ENCODE measurements around the gene DHX57.
"Not testable (repeated sequence)": the region's sequence is repeated elsewhere in the genome, so short reads cannot be mapped to it uniquely, and the experiment has no call there.

Gene DHX57

GRCh38 chr2:38795016-38795415 lies 80.7 kb downstream of the DHX57 start:
- not testable (repeated sequence) for DNase-seq

GRCh38 chr2:38794235-38794946 lies 81.3 kb downstream of the DHX57 start:
- no peak for DNase-seq

DNA sequence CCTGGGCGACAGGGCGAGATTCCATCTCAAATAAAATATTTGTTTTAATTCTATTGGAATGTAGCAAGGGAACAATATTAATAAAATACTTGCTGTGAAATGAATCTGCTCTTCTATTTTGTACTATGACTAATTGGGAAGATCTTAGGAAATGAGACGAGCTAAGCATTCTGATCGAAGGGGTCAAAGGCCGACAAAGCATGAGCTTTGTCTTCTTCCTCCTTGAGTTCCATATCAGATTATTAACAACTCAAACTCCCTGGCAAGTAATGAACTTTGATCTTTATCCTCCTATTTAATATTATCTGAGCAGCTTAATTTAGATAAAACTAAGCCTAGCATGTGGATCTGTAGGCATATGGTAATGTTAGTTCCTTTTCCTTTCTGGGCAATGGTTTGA lies 82.2 kb downstream of the DHX57 start:
- no peak for DNase-seq

DNA sequence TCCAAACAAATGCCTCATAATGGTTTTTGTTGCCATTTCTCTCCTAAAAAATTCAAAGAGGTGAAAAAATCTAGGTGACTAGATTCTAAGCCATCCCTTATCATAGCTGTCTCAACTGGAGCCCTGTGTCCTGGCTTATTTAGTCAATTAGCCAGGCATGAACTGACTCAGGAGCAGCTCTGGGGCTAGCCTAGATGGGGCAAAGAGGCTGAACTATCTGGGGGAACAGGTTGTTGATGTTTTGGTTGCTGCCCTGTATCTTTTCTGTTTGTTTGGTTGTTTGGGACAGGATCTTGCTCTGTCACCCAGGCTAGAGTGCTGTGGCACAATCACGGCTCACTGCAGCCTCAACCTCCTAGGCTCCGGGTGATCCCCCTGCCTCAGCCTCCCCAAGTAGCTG lies 83.0 kb downstream of the DHX57 start:
- DNase-seq, result no peak

GRCh38 chr2:38792321-38792720 lies 83.4 kb downstream of the DHX57 start:
- not testable (repeated sequence) for DNase-seq

DNA sequence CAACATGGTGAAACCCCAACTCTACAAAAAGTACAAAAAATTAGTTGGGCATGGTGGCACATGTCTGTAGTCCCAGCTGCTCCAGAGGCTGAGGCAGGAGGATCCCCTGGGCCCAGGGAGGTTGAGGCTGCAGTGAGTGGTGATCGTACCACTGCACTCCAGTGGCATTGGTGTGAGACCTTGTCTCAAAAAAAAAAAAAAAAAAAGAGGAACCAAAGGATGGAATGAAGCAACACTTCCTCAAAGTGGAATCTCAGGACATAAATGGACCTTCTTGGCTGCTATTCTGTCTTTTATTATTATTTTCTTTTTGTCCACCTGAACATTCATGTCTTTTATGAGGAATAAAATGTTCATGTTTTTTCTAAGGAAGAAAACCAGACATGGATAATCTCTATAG lies 84.0 kb downstream of the DHX57 start:
- DNase-seq, result no peak

DNA sequence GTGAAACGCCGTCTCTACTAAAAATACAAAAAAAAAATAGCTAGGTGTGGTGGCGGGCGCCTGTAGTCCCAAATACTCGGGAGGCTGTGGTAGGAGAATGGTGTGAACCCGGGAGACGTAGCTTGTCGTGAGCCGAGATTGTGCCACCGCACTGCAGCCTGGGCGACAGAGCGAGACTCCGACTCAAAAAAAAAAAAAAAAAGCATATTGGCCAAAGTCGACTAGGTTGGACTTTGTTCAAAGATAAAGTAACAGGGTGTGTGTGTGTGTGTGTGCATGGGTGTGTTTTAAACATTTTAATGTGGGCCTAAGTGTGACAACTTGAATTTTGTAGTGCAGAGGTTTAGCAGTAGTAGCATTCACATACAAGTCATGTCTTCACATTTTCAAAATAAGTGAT lies 86.0 kb downstream of the DHX57 start:
- no peak for DNase-seq

GRCh38 chr2:38788306-38788705 lies 87.4 kb downstream of the DHX57 start:
- no peak for DNase-seq

DNA sequence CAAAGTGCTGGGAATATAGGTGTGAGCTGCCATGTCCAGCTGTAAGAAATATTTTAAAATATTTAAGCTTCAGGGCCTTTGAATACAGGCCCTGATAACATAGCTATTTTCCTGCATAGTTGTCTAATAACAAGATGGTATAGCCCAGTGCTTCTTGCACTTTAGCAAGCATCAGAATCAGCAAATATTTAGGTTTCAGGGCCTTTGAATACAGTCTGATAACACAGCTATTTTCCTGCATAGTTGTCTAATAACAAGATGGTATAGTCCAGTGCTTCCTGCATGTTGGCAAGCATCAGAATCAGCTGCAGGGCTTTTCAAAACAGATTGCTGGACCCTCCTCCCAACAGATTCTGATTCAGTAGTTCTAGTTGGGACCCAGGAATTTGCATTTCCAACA lies 92.1 kb downstream of the DHX57 start:
- no peak for DNase-seq

- no peak for DNase-seq
Measured at GRCh38 chr2:38778687-38779082, 97.0 kb downstream of the DHX57 start.

- DNase-seq, result no peak
Measured at GRCh38 chr2:38776531-38776930, 99.2 kb downstream of the DHX57 start.

DNA sequence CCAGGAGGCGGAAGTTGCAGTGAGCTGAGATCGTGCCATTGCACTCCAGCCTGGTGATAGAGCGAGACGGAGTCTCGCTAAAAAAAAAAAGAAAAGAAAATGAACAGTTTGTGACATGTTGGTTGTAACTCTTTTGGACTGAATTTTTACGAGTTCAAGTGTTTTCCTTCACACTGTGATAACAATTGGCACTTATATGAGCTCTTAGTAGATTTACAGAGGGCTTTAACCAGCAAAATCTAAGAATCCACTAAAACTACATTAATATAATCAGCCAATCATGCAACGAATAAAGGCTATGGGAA lies 99.9 kb downstream of the DHX57 start:
- no peak for DNase-seq

- DNase-seq, result no peak
Measured at GRCh38 chr2:38775097-38775920, 100.4 kb downstream of the DHX57 start.

GRCh38 chr2:38771632-38772031 lies 104.1 kb downstream of the DHX57 start:
- DNase-seq, result peak; percentile 14

DNA sequence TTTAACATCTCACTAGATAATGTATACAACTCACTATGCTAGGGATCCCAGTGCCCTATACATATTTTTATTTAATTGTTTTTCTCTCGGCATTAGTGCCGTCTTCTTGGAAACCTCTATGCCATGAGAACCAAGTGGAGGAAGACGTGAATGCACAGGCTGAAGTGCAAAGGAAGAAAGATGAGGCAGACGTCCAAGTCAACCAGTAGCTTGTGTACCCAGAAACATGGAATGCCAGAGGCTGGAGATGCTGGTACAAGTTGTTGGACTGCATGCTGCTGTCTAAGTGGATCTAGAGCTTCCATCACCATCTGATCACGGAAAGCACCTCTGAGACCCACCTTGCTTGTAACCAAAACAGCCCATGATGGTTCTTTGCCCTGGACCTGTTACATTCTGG lies 110.2 kb downstream of the DHX57 start:
- peak; percentile 10 for DNase-seq

DNA sequence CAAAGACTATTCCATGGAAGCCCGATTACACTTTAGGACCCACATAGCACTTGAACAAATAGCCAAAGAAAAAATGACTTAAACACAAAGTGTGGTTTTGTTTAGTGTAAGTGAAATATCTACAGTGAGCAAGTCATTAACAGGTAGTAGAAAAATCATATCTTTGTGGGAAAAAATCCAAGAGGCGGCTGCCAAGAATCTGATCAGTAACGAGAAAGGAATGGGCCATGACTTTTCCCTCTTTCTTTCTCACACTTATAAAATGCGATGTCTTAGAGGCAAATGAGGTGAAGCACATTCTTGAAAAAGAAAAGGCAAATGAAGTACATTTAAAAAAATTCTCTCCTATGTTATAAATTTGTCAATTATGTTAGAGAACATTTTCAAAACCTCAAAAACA lies 110.6 kb downstream of the DHX57 start:
- DNase-seq, result peak; percentile 88

DNA sequence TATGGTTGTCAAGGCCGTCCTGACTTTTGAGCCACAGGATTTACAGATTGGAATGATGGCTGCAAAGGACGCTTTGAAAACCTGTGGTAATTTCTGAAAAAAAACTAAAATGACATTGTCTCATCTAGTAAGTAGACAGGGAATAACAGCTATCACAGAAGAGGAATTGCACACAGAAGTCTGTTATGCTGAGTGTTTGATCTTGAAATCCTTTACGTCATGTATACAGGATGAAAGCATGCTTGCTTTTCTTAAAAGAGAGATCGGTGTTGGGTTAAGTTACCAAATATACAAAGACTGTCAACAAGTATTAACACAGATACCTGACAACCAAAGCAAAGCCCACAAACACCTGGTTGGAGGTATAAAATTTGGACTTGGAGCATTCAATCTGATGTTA lies 112.0 kb downstream of the DHX57 start:
- no peak for DNase-seq

- no peak for DNase-seq
Measured at GRCh38 chr2:38763228-38763627, 112.5 kb downstream of the DHX57 start.

DNA sequence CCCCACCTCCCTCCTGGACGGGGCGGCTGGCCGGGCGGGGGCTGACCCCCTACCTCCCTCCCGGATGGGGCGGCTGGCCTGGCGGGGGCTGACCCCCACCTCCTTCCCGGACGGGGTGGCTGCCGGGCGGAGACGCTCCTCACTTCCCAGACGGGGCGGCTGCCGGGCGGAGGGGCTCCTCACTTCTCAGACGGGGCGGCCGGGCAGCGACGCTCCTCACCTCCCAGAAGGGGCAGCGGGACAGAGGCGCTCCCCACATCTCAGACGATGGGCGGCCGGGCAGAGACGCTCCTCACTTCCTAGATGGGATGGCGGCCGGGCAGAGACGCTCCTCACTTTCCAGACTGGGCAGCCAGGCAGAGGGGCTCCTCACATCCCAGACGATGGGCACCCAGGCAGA lies 119.8 kb downstream of the DHX57 start:
- not testable (repeated sequence) for DNase-seq

DNA sequence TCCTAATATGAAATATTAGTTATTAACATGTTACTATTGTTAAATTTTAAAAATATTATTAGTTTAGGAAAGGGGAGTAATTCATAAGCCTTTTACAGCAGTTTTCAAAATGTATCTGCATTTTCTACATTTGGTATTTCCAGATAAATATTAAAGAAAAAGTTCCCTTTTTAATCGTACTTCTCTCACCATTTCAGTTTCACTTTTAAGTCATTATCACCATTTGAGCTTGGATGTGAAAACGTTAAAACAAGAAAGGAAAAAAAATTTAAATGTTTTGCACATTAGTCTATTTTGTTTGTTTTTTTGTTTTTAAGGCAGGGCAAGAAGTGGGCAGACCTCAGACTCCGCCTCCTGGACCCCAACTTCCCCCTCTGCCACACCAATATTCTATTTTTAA lies 121.2 kb downstream of the DHX57 start:
- no peak for DNase-seq

- DNase-seq, result no peak
Measured at GRCh38 chr2:38754049-38754448, 121.7 kb downstream of the DHX57 start.

DNA sequence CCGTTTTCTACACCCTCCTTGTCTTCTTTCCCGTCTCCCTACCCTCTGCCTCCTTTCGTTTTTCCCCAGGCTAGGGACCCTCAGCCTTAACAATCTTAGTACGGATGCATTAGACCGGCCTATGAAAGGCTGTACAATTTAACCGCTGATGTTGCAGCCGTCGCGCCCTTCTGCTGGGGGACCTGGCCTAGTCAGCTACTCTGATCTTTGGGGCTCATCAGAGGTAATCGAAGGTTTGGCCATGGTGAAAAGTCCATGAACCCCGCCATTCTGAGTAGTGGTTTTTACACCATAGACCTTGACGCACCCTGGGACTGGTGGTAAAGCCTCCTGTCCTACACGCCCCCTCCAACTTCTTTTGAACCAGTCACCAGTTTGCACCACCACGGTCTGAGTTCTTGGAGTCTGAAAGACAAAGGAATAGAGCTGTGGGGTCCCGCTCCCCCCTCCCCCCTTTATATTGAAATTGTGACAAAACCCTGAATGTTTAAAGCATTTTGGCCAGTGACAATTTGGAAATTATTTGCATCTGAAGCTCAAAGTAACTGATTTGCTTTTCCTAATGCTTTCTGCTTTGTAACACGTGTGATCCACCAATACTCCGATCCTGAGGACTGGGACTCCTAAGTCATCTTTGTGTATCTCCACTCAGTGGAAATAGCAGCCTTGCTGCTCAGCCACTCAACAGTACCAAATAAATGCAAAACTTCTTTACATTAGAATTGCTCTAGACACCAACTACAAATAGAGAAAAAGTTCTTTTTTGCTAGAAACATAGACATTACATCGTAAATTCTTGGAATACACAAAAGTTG lies 123.9 kb downstream of the DHX57 start:
- DNase-seq, result no peak

DNA sequence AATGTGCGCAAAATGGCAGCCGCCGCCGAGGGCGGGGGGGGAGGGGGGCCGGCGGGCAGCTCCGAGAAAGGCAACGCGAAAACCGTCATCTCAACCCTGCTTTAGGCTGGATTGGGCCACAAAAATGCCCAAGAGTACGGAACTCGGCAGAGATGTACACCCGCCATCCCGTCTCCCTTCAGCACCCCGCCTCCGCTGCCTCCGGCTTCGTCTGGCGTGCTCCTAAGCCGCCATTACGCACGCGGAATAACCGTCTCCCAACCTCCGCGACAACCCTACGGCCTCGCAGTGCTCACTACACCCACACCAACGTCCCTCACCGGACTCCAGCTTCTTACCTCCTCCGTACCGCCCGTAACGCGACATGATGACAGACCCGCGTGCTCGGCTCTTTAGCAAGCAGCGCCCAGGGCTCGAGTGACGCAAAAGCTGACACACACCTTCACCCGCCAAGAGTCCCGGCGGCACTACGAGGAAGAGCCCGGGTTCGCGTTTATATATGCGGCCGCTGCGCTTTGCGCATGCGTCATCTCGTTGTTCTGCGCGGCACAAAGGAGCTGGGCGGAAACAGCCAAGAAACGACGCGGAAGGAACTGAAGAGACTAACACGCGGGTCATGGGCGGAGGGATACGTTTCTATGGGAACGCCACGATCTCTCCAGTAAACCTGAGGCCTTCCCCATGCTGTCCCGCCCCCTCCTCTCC lies 124.7 kb downstream of the DHX57 start, which contains the start of gene SRSF7:
TSS of gene SRSF7 (minus strand) at position 471 of the 705 bp plus-strand sequence. CDS start at position 366, 105 bp downstream.
- DNase-seq, result peak; percentile 100

Measured in fibroblast of skin of right biceps (primary cell).